HG02763 (cell line): Measurements from ENCODE around the gene OR2W3.

Experiments used
- ATAC-seq: cut with Tn5 transposase; IDR thresholded peaks from one replicate; pipeline ENCODE4 v1.9.1; 2021; ENCODE audit warnings: mild to moderate bottlenecking, moderate library complexity; ENCODE audit not compliant: unreplicated experiment

Gene OR2W3

GRCh38 chr1:247895163-247895637 lies at the start of gene OR2W3:
Gene OR2W3, plus strand, starts transcription at chr1:247895587. Its CDS starts 0 bp downstream, at chr1:247895587.
- ATAC-seq, result no peak

- ATAC-seq, result no peak
Observed at GRCh38 chr1:247845693-247846017, 49.7 kb upstream of the OR2W3 start.

GRCh38 chr1:247848346-247848745 lies 47.0 kb upstream of the OR2W3 start:
- ATAC-seq, result no peak

GRCh38 chr1:247849616-247850015 lies 45.8 kb upstream of the OR2W3 start:
- no peak for ATAC-seq

GRCh38 chr1:247854899-247855545 lies 40.4 kb upstream of the OR2W3 start:
- no peak for ATAC-seq

GRCh38 chr1:247855911-247856310 lies 39.5 kb upstream of the OR2W3 start:
- ATAC-seq, result no peak

- ATAC-seq, result no peak
Observed at GRCh38 chr1:247857069-247857984, 38.1 kb upstream of the OR2W3 start, which contains the start of gene TRIM58. Gene TRIM58, plus strand, starts transcription at chr1:247857187. Its CDS starts 60 bp downstream, at chr1:247857247.

- ATAC-seq, result no peak
Observed at GRCh38 chr1:247857985-247858619, 37.3 kb upstream of the OR2W3 start.

- ATAC-seq, result no peak
Observed at GRCh38 chr1:247862756-247863155, 32.6 kb upstream of the OR2W3 start.

GRCh38 chr1:247864644-247865043 lies 30.7 kb upstream of the OR2W3 start:
- ATAC-seq, result no peak

- no peak for ATAC-seq
Observed at GRCh38 chr1:247865416-247865815, 30.0 kb upstream of the OR2W3 start.

GRCh38 chr1:247883346-247883745 lies 12.0 kb upstream of the OR2W3 start:
- no peak for ATAC-seq

GRCh38 chr1:247884797-247885413 lies 10.5 kb upstream of the OR2W3 start:
- ATAC-seq, result no peak

- no peak for ATAC-seq
Observed at GRCh38 chr1:247895976-247896375, 589 bp downstream of the OR2W3 start.

- no peak for ATAC-seq
Observed at GRCh38 chr1:247904122-247904521, 8.7 kb downstream of the OR2W3 start.

GRCh38 chr1:247905181-247905580 lies 9.8 kb downstream of the OR2W3 start:
- no peak for ATAC-seq

- ATAC-seq, result no peak
Observed at GRCh38 chr1:247905910-247906503, 10.6 kb downstream of the OR2W3 start.

- ATAC-seq, result no peak
Observed at GRCh38 chr1:247906504-247907047, 11.2 kb downstream of the OR2W3 start.

GRCh38 chr1:247908766-247909165 lies 13.4 kb downstream of the OR2W3 start:
- no peak for ATAC-seq

GRCh38 chr1:247913786-247914185 lies 18.4 kb downstream of the OR2W3 start:
- ATAC-seq, result no peak
